LNCAP (cell line): ENCODE data around the gene PDGFA.

Experiments
- CTCF ChIP-seq: fragments of 450-650 bp; IDR thresholded peaks from 2 replicates; pipeline ENCODE4 v1.5.1; 2017; ENCODE audit warnings: mild to moderate bottlenecking

PDGFA gene

GRCh38 chr7:498678-499641, 20.7 kb downstream of the PDGFA start:
- no peak for TF ChIP-seq CTCF

- TF ChIP-seq CTCF = no peak
Measured at GRCh38 chr7:497946-498655, 21.5 kb downstream of the PDGFA start.

- TF ChIP-seq CTCF = no peak
Measured at GRCh38 chr7:497346-497745, 22.3 kb downstream of the PDGFA start.

- TF ChIP-seq CTCF = no peak
Measured at GRCh38 chr7:496528-497295, 22.9 kb downstream of the PDGFA start.

GRCh38 chr7:495761-496321, 23.8 kb downstream of the PDGFA start:
- TF ChIP-seq CTCF = no peak

- no peak for TF ChIP-seq CTCF
Measured at GRCh38 chr7:495326-495725, 24.3 kb downstream of the PDGFA start.

GRCh38 chr7:494906-495305, 24.7 kb downstream of the PDGFA start:
- no peak for TF ChIP-seq CTCF
